ENCODE measurements around the gene PGR.
"Not testable (repeated sequence)": the region's sequence is repeated elsewhere in the genome, so short reads cannot be mapped to it uniquely, and the experiment has no call there.

The PGR gene

DNA sequence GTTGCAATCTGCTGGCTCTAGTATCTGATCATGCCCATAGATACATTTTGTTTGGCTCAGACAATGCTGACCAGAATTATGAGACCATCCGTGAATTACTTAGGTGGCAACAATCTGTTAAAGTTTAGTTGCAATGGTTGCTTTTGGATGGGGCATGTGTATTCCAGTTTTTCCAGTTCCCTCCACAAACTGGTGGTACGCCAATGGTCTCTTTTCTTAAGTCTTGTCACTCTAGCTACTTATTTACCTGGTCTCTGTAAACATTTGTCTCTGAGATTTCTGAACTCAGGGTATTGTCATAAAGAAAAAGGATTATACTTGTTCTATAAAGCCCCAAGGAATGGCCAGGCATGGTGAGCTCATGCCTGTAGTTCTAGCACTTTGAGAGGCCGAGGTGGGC, 65.9 kb downstream of the PGR start:
- no peak for DNase-seq

DNA sequence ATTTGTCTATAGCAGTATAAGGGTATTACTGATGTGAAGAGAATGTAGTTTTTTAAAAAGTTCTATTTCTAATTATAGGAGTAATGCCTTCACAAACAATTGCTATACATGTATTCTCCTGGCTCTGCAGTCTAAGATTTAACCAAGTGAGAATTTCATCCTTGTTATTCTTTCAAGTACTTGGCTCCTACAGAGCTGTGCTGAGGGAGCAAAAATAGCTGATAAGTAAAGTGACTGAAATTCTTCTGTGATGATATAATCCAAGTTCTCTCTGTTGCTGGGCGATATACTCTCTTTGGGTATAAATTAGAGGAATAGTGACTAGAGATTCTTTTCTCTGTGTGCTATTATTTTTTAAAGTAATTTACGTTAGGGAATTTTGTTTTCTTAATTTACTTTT, 68.0 kb downstream of the PGR start:
- DNase-seq = no peak

DNA sequence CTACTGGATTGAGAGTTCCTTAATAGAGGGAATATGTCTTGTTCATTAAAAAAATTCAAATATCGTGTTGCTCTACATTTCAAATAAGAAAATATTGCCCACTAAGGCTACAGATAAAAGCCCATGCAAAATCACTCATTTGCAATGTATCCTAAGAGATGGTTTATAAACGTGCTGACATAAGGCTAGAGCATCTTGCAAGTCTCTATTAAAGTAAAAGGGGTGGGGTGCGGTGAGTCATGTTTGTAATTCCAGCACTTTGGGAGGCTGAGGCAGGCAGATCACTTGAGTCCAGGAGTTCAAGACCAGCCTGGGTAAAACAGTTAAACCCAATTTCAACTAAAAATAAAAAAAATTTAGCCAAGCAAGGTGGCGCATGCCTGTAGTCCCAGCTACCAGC, 70.3 kb downstream of the PGR start:
- no peak for DNase-seq

DNA sequence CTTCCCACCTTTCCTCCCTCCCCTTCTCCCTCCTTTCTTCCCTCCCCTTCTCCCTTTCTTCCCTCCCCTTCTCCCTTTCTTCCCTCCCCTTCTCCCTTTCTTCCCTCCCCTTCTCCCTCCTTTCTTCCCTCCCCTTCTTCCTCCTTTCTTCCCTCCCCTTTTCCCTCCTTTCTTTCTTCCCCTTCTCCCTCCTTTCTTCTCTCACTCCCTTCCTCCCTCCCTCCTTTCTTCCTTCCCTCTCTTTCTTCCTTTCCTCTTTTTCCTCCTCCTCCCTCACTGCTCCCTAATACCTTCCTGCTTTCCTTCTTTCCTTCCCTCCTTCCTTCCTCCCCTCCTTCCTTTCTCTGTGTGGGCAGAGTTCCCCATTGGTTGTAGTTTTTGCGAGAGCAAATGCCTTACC, 76.1 kb downstream of the PGR start:
- DNase-seq = no peak

DNA sequence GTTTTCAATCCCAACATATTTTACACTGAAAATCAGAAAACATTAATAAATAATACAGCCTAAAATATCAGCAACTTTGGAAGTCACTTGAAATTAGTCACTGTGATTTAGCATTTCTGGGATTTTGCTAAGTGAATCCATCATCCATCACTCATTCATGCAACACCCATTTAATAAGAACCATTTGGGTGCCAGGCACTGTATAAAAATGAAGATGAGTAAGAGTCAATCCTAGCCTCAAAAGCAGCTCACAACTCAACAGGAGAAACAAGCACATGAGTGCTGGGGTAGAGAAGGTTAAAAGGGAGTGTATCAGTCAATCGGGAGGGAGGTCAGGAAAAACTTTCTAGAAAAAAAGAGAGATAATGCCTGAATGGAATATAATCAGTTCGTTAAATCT, 77.9 kb downstream of the PGR start:
- DNase-seq = no peak

DNA sequence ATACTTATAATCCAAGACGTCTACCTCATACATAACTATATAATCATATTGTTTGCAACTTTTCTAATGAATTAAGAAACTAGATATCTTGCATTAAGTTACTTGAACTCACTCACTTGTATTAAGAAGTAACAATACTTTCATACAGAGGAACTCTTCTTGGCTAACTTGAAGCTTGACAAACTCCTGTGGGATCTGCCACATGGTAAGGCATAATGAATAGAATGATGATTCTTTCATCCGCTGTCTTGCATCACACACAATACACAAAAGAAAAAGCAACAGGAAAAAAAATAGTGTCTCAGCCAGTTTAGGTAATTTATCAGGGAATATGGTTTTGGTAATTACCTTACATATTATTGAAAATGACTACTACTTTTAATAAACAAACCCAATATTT, 79.8 kb downstream of the PGR start:
- DNase-seq = no peak

DNA sequence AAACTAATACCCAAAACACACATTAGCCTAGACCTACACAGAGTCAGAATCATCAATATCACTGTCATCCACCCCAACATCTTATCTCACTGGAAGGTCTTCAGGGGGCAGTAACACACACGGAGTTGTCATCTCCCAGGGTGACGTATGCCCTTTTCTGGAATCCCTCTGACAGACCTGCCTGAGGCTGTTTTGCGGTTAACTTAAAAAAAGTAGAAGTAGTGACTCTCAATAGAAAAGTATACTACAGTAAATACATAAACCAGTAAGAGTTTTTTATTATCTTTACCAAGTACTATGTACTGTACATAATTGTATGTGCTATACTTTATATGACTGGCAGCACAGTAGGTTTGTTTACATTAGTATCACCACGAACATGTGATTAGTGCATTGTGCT, 80.5 kb downstream of the PGR start:
- DNase-seq = no peak

DNA sequence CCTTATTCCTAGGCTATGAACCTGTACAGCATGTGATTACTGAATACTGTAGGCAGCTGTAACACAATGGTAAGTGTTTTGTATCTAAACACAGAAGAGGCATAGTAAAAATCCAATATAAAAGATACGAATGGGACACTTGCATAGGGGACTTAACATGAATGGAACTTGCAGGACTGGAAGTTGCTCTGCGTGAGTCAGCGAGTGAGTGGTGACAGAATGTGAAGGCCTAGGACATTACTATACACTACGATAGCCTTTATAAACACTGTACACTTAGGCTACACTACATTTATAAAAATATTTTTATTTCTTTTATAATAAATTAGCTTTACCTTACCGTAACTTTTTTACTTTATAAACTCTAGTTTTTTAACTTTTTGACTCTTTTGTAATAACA, 81.1 kb downstream of the PGR start:
- DNase-seq = no peak

DNA sequence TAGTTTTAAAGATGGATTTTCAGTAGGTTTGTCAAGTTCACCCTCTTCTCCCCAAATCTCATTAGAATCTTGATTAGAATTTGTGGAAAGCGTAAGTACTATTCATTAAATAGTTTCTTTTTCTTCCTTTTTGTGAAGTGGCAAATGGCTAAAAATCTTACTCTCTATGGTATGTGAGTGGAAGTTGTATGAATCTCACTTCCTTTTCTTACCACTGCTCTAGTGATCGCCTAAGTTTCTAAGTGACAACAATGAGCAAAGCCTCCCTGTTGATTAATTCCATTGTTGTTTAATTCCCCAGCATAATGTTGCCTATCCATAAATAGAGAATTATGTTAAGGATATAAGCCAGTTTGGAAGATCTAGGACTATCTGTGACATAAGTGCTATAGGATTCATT, 82.7 kb downstream of the PGR start:
- DNase-seq = no peak

DNA sequence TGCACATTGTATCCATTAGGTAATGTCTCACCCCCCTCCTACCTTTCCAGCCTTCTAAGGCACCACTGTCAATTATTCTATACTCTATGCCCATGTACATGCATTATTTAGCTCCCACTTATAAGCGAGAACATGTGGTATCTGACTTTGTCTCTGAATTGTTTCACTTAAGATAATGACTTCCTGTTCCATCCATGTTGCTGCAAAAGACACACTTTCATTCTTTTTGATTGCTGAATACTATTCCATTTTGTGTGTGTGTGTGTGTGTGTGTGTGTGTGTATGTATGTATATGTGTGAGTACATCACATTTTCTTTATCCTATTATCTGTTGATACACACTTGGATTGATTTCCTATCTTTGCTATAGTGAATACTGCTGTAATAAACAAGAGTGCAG, 84.2 kb downstream of the PGR start:
- DNase-seq = no peak

DNA sequence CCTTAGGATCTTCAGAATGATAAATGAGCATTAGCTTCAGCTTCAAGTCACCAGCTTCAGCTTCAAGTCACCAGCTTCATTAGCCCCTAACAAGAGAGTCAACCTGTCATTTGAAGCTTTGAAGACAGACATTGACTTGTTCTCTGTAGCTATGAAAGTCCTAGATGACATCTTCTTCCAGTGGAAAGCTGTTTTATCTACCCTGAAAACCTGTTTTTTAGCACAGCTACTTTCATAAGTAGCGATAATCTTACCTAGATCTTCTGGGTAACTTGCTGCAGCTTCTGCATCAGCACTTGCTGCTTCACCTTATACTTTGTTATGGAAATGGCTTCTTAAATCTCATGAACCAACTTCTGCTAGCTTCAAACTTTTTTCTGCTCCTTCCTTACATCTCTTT, 85.7 kb downstream of the PGR start:
- DNase-seq = no peak

DNA sequence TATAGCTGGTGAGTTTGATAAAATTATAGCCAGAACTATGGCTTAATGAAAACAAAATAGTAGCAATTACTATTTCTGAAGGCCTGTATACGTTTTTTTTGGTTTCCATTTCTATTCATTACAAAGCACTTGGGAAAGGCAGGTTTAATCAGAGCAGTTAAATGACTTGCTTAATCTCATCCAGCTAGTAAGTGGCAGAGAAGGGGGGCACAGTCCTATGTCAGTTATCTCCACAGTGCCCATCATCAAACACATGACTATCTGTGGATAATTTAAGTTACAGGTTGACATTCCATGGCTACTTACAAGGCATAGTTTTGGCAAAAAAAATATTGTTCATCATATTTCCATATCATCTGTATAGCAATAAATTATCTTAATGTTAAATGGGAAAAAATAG, 93.7 kb downstream of the PGR start:
- no peak for DNase-seq

DNA sequence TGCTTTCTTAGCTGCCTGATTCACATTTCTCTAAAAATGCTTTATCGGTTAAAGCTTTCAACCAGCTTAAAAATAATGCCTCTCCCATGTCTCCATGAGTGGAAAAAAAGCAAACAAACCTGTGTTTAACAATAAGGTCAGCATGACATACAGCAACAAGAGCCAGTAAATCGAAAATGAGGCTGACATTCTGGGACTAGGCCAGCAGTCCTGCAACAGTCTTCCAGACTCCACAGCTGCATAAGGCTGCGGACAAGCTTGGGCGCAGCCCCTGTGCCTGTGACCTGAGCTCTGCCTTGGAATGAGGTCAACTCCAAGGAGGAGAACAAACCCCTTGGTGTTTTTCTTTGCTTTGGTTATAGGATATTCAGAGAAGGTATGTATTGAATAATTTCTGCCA, 95.5 kb downstream of the PGR start:
- DNase-seq = no peak

DNA sequence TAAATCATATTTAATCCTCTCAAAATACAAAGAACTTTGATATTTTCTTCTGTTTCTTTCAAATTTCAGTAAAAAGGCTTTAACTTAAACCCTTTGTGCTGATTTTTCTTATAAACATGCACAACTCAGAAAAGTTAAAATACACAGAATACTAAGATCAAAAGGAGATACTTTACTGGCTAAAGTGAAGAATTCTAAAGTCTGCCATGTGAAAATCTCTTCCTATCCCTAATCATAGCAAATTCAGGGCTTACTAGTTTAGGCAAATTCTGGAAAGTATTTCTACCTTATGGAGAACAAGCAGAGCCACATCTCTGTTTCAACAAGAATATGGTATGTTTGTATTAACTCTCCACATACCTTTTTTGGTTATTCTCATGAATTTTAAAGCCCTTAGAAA, 96.6 kb downstream of the PGR start:
- no peak for DNase-seq

DNA sequence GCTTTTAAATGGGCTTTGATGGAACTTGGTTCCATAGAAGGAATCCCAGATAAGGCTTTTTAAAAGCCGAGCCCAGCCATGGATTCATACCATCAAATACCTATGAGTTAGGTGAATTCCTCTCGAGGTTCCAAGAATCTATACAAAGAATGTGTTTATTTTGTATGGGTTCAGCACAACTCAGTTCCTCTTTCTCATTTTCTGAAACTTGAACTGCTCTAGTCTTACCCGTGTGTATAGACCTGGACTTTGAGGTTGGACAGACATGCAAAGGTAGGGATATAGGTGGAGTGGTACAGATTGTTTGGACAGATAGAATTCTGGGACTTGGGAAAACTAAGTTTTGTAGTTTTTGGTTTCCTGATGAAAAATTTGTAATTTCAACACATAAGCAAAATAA, 97.9 kb downstream of the PGR start:
- DNase-seq = no peak

DNA sequence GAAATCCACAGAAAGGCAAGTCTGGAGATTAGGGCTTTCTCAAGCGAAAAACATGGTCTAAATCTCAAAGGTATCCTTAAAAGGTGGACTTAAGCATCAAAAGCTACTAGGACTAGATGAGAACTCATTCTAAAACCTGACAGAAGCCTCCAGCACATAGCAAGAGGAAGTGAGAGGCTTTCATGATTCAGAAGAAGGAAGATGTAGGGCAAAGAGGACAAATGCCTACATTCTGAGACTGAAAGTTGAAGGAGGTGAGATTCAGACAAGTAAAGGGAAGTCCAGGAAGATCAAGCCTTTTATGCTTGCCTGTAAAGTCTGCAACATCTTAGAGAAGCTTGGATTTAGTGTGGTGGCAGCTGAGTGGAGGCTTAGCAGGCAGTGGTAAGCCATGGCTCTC, 98.9 kb downstream of the PGR start:
- DNase-seq = no peak

DNA sequence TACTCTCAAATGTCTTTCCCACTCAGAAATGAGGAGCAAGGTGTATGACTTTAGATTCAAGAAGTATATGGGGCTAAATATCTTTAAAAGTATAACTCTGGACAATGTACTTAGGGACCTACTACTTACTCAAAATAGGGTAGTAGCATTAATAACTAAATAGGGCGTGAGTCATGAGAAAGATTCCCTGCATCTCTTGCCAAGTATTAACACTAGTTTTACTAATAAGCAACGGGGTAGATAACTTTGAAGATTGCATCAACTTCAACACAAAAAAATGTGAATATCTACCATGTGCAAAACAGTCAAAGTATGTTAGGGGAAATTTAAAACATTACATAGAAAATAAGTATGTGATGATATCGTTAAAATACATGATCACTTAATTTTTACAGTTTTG, 99.6 kb downstream of the PGR start:
- DNase-seq = no peak

DNA sequence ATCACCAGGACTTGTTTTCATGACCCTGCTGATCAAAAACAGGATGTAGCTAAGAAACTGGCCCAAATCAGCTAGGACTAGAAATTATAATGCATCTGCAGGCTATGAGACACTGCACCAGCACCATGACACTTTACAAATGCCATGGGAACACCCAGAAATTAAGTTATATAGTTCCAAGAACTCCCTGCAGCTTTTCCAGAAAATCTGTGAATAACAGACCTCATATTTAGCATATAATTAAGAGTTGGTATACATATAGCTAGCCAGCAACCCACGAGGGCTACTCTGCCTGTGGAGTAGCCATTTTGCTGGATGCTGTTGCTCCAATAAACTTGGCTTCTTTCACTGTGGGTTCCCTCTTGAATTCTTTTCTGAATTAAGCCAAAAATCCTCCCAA, 101.0 kb downstream of the PGR start:
- DNase-seq = no peak

DNA sequence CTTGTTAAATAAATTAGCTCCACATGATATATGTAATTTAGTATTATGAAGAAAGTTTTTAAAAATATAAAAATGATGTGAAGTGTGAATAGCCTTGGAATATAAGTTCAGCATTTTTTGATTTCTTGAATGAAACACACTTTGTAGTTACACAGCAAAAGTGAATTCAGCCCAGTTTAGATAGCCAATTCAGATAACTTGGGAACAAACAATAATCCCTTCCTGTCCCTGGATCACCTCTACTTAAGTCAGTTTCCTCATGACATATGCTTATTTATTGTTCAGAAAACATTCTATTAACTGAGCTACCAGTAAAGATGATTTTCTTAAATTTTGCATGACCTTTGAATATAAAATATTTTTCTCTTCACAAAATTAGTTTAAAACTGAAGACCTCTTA, 107.4 kb downstream of the PGR start:
- DNase-seq = no peak

DNA sequence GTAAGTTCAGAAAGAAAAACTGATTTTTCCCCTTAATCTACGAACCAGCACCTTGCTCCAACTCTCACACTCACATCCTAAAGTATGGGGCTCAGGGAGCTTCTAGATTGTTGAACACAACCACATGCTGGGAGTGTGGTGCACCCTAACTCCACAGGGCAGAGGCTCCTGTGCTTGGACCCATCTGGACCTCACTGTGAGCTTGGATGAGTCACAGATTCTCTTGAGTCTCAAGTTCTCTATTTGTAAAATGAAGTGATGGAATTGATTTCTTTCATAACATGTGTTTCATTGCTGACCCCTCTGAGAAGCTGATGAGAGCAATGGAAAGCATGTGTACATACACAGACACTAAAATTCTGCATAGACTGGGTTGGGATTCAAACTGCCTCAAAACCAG, 109.7 kb downstream of the PGR start:
- no peak for DNase-seq

DNA sequence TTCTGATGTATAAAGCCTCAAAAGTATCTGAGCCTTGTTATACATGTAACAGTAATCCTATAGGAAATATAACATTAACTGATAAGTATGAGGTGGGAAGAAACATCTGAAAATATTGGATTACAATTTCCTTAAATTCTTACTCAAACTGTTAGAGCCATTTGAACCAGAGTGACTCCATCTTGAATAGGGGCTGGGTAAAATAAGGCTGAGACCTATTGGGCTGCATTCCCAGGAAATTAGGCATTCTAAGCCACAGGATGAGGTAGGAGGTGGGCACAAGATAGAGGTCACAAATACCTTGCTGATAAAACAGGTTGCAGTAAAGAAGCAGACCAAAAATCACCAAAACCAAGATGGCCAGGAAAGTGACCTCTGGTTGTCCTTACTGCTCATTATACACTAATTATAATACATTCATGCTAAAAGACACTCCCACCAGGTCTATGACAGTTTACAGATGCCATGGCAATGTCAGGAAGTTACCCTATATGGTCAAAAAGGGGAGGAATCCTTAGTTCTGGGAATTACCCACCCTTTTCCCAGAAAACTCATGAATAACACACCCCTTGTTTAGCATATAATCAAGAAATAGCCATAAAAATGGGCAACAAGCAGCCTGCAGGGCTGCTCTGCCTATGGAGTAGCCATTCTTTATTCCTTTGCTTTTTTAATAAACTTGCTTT, 114.9 kb downstream of the PGR start:
- no peak for DNase-seq

DNA sequence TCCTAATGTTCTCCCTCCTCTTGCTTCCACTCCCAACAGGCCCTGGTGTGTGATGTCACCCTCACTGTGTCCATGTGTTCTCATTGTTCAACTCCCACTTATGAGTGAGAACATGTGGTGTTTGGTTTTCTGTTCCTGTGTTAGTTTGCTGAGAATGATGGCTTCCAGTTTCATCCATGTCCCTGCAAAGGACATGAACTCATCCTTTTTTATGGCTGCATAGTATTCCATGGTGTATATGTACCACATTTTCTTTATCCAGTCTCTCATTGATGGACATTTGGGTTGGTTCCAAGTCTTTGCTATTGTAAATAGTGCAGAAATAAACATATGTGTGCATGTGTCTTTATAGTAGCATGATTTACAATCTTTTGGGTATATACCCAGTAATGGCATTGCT, 115.9 kb downstream of the PGR start:
- not testable (repeated sequence) for DNase-seq

DNA sequence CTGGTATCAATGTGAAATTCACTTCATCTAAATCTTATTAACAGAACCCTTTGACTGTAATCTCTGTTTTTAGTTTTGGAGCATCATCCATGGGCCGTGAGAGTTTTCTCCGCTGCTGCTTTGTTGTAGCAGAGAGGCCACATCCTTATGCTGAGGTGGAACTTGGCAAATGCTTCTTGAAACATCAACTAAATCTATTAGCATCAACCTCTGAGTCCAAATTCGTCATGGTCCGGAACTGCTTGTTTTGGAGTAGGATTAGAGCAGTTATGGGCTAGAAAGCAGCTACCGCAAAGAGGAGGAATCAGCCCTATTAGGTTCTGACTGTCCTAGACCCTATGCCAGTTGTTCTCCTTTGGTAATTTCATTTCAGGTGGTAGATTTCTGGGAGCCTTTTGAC, 117.7 kb downstream of the PGR start:
- no peak for DNase-seq

DNA sequence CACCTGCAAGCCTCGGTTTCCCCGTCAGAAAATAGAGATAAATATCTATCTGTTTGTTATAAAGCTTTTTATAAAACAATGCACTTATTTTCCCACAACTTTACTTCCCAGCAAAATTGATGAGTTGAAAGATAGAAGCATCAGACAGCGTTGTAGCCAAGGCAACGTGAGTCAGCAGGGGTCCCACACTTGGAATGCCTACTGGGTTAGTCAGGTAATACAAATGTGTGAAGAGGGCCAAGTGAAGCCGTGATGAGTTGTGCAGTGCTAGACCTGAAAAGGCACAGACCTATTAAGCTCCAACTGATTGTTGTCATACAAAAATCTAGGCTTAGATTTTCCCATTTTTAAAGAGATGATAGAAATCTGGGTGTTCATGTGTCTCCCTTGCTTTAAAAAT, 118.7 kb downstream of the PGR start:
- no peak for DNase-seq

DNA sequence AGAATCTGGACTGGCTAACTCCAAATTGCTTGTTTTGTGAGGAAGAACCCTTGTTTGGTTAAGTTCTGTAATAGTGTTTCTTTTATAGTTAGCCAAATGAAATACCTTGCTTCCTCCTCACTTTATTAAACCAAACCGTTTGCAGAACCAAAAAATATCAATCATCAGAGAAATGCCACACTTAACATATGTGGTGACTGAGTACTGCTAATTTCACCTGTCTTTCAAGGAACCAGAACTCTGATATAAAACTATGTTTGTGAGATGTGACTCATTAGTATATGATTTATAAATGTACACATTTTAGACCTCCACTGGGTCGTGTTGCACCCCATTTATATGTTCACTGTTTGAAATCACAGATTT, 119.9 kb downstream of the PGR start:
- no peak for DNase-seq

All from bone marrow (tissue), 2 donors.